CD4-positive, alpha-beta T cell treated with Interleukin-10 for 1 hour (primary cell): Measurements from ENCODE around the gene KLHDC9.
A peak's percentile ranks its signal among the peaks of the same experiment; 100 is the strongest.

Experiments
- DNase-seq: peaks from one replicate; pipeline ENCODE4 v3.0.0-alpha.2; 2020

Gene KLHDC9

GRCh38 chr1:161133220-161133740 lies 35.1 kb downstream of the KLHDC9 start:
- DNase-seq: no peak

GRCh38 chr1:161137881-161138280 lies 39.7 kb downstream of the KLHDC9 start:
- no peak for DNase-seq

GRCh38 chr1:161138431-161138830 lies 40.3 kb downstream of the KLHDC9 start:
- DNase-seq: no peak

GRCh38 chr1:161139766-161140165 lies 41.6 kb downstream of the KLHDC9 start:
- DNase-seq: peak; percentile 73

GRCh38 chr1:161140755-161141400 lies 42.7 kb downstream of the KLHDC9 start:
- no peak for DNase-seq

- DNase-seq: no peak
These were observed 47.7 kb downstream of the KLHDC9 start for GRCh38 chr1:161145832-161146231.
